ENCODE results near the gene DPP9. TPM values are rescaled to one million over a fixed set of nuclear protein-coding genes. Genes with fewer than 3 reads are reported as not detected.
"Not testable (repeated sequence)": the region's sequence is repeated elsewhere in the genome, so short reads cannot be mapped to it uniquely, and the experiment has no call there.

Gene DPP9
- total and polyA plus RNA-seq, 2 donors (not counting 1 experiment from before 2014, with no cell fraction given): 3.6 to 27.1 TPM

- Histone ChIP-seq H3K27ac (ENCODE audit: insufficient read depth, low read length) (peak overlapping the region; percentile 23), H2AFZ (ENCODE audit: low read length) (no peak overlapping the region), H3K36me3 (ENCODE audit: control insufficient read depth, insufficient read depth, low read length) (peaks cover 42% of the 10 kb centered on the region), H3K79me2 (ENCODE audit: control insufficient read depth, insufficient read depth, low read length) (peaks cover 31% of the 10 kb centered on the region), H4K20me1 (ENCODE audit: control insufficient read depth, extremely low read depth, insufficient read depth, low read length) (no peaks in the 10 kb centered on the region), H3K9me3 (ENCODE audit: control insufficient read depth, insufficient read depth, low read depth, low read length) (no peaks in the 10 kb centered on the region), H3K9ac (ENCODE audit: insufficient read depth, low read length) (no peak overlapping the region), H3K4me1 (ENCODE audit: control insufficient read depth, extremely low read depth, insufficient read depth, low read length) (peaks cover 30% of the 10 kb centered on the region), H3K27me3 (ENCODE audit: control insufficient read depth, insufficient read depth, low read length) (no peaks in the 10 kb centered on the region), H3K4me3 (replicated peaks in 1 of 4; ENCODE audit: control extremely low read depth in 1 of 4, insufficient read depth in 1 of 4, low read depth in 3 of 4, low read length in 4 of 4) (no peak overlapping the region), H3K4me2 (ENCODE audit: extremely low read depth, insufficient read depth, low read length) (peak overlapping the region; percentile 13)
- DNase-seq (ENCODE audit: low read depth in 2 of 2): peak; percentile 50 to 99
- TF ChIP-seq EZH2 (IDR thresholded peaks at IDR 0.05; ENCODE audit: low read length, missing control alignments) (no peak), CTCF (conservative IDR thresholded peaks at IDR 0.05 in 1 of 2, IDR thresholded peaks at IDR 0.05 in 1 of 2; ENCODE audit: low read depth in 1 of 2, low read length in 2 of 2) (no peak)
Measured at GRCh38 chr19:4717191-4717965, 6.3 kb downstream of the DPP9 start.

GRCh38 chr19:4715529-4716221 lies 8.0 kb downstream of the DPP9 start:
- DNase-seq (ENCODE audit: low read depth in 2 of 2): no peak
- Histone ChIP-seq H3K4me1 (ENCODE audit: control insufficient read depth, extremely low read depth, insufficient read depth, low read length) (peaks cover 23% of the 10 kb centered on the region), H4K20me1 (ENCODE audit: control insufficient read depth, extremely low read depth, insufficient read depth, low read length) (no peaks in the 10 kb centered on the region), H3K27ac (ENCODE audit: insufficient read depth, low read length) (peak overlapping the region; percentile 42), H2AFZ (ENCODE audit: low read length) (no peak overlapping the region), H3K9ac (ENCODE audit: insufficient read depth, low read length) (no peak overlapping the region), H3K9me3 (ENCODE audit: control insufficient read depth, insufficient read depth, low read depth, low read length) (no peaks in the 10 kb centered on the region), H3K4me3 (replicated peaks in 1 of 4; ENCODE audit: control extremely low read depth in 1 of 4, insufficient read depth in 1 of 4, low read depth in 3 of 4, low read length in 4 of 4) (no peak overlapping the region), H3K4me2 (ENCODE audit: extremely low read depth, insufficient read depth, low read length) (no peak overlapping the region), H3K27me3 (ENCODE audit: control insufficient read depth, insufficient read depth, low read length) (no peaks in the 10 kb centered on the region), H3K79me2 (ENCODE audit: control insufficient read depth, insufficient read depth, low read length) (peaks cover 18% of the 10 kb centered on the region), H3K36me3 (ENCODE audit: control insufficient read depth, insufficient read depth, low read length) (peaks cover 51% of the 10 kb centered on the region)
- TF ChIP-seq CTCF (conservative IDR thresholded peaks at IDR 0.05 in 1 of 2, IDR thresholded peaks at IDR 0.05 in 1 of 2; ENCODE audit: low read depth in 1 of 2, low read length in 2 of 2) (no peak), EZH2 (IDR thresholded peaks at IDR 0.05; ENCODE audit: low read length, missing control alignments) (no peak)

GRCh38 chr19:4715178-4715528 lies 8.5 kb downstream of the DPP9 start:
- H4K20me1 ChIP-seq (ENCODE audit: control insufficient read depth, extremely low read depth, insufficient read depth, low read length); H3K4me2 ChIP-seq (ENCODE audit: extremely low read depth, insufficient read depth, low read length); H3K9me3 ChIP-seq (ENCODE audit: control insufficient read depth, insufficient read depth, low read depth, low read length); H3K9ac ChIP-seq (ENCODE audit: insufficient read depth, low read length); H3K4me3 ChIP-seq (replicated peaks in 1 of 4; ENCODE audit: control extremely low read depth in 1 of 4, insufficient read depth in 1 of 4, low read depth in 3 of 4, low read length in 4 of 4); H2AFZ ChIP-seq (ENCODE audit: low read length); H3K27me3 ChIP-seq (ENCODE audit: control insufficient read depth, insufficient read depth, low read length): not testable (repeated sequence)
- peaks cover 13% of the 10 kb centered on the region for H3K79me2 ChIP-seq (ENCODE audit: control insufficient read depth, insufficient read depth, low read length)
- DNase-seq (ENCODE audit: low read depth in 2 of 2): peak in 1 of 2 donors; percentile 43
- peaks cover 53% of the 10 kb centered on the region for H3K36me3 ChIP-seq (ENCODE audit: control insufficient read depth, insufficient read depth, low read length)
- peaks cover 23% of the 10 kb centered on the region for H3K4me1 ChIP-seq (ENCODE audit: control insufficient read depth, extremely low read depth, insufficient read depth, low read length)
- H3K27ac ChIP-seq (ENCODE audit: insufficient read depth, low read length): peak overlapping the region; percentile 42
